Ishikawa (cell line): ENCODE results near the gene DHRS9.

ENCODE experiments used
- CEBPB ChIP-seq: IDR thresholded peaks from 2 replicates; pipeline ENCODE4 v1.6.1; 2012
- CREB1 ChIP-seq: IDR thresholded peaks from 2 replicates; pipeline ENCODE4 v1.6.1; 2012; ENCODE audit warnings: low read depth
- EGR1 ChIP-seq: IDR thresholded peaks from 2 replicates; pipeline ENCODE4 v1.6.1; 2012
- EP300 ChIP-seq: IDR thresholded peaks from 2 replicates; pipeline ENCODE4 v1.6.1; 2012; ENCODE audit warnings: borderline replicate concordance
- FOXM1 ChIP-seq: IDR thresholded peaks from 2 replicates; pipeline ENCODE4 v1.6.1; 2012; ENCODE audit warnings: low read depth, borderline replicate concordance
- NFIC ChIP-seq: IDR thresholded peaks from 2 replicates; pipeline ENCODE4 v1.6.1; 2012
- RAD21 ChIP-seq: IDR thresholded peaks from 2 replicates; pipeline ENCODE4 v1.6.1; 2012; ENCODE audit warnings: low read depth
- REST ChIP-seq: IDR thresholded peaks from 2 replicates; pipeline ENCODE4 v1.6.1; 2012; ENCODE audit warnings: low read depth, mild to moderate bottlenecking
- TAF1 ChIP-seq: IDR thresholded peaks from 2 replicates; pipeline ENCODE4 v1.6.1; 2012; ENCODE audit warnings: low read depth, mild to moderate bottlenecking
- TCF12 ChIP-seq: IDR thresholded peaks from 2 replicates; pipeline ENCODE4 v1.6.1; 2012; ENCODE audit warnings: low read depth
- TEAD4 ChIP-seq: IDR thresholded peaks from 2 replicates; pipeline ENCODE4 v1.6.1; 2012
- YY1 ChIP-seq: IDR thresholded peaks from 2 replicates; pipeline ENCODE4 v1.6.1; 2012; ENCODE audit warnings: low read depth
- ZBTB7A ChIP-seq: IDR thresholded peaks from 2 replicates; pipeline ENCODE4 v1.6.1; 2012; ENCODE audit warnings: low read depth
- TF ChIP-seq, protein P1 (sequence below): IDR thresholded peaks from 2 replicates; pipeline ENCODE4 v1.6.1; 2012
- TF ChIP-seq, protein P2 (sequence below): IDR thresholded peaks from 2 replicates; pipeline ENCODE4 v1.6.1; 2012

The DHRS9 gene

GRCh38 chr2:169110419-169110818 lies 41.1 kb downstream of the DHRS9 start:
- TF ChIP-seq RAD21 (no peak), EGR1 (no peak), TAF1 (no peak), CREB1 (no peak), CEBPB (no peak), FOXM1 (no peak), EP300 (no peak), ZBTB7A (no peak), NFIC (no peak), REST (no peak), TEAD4 (no peak), YY1 (no peak)
- TF ChIP-seq, protein P1, sequence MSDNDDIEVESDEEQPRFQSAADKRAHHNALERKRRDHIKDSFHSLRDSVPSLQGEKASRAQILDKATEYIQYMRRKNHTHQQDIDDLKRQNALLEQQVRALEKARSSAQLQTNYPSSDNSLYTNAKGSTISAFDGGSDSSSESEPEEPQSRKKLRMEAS, result no peak
- TF ChIP-seq, protein P2, sequence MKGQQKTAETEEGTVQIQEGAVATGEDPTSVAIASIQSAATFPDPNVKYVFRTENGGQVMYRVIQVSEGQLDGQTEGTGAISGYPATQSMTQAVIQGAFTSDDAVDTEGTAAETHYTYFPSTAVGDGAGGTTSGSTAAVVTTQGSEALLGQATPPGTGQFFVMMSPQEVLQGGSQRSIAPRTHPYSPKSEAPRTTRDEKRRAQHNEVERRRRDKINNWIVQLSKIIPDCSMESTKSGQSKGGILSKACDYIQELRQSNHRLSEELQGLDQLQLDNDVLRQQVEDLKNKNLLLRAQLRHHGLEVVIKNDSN, result no peak

GRCh38 chr2:169110916-169111315 lies 41.6 kb downstream of the DHRS9 start:
- TF ChIP-seq, protein P2, result no peak
- TF ChIP-seq FOXM1 (no peak), EGR1 (no peak), CEBPB (no peak), YY1 (no peak), EP300 (no peak), NFIC (no peak), REST (no peak), TEAD4 (no peak), ZBTB7A (no peak), CREB1 (no peak), TCF12 (no peak), RAD21 (no peak), TAF1 (no peak)
- TF ChIP-seq, protein P1, result no peak

DNA sequence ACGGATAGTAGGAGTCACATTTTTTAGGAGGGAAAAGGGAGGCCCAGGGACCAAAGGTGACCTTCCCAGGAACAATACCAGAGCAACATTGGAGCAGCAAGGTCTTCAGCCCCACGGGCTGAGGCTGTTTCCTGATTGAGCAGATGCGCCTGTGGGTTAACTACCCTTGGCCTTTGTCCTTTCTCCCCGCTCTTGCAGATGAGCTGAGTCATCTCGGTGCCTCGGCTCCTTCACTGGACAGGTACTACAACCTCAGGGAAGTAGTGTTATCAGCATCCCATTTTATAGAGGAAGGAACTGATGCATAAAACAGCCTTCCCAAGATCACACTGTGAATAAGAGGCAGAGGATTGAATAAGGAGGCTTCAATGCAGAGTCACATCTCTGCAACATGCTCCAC lies 43.5 kb downstream of the DHRS9 start:
- TF ChIP-seq, protein P1, result no peak
- no peak for TF ChIP-seq EGR1
- TF ChIP-seq TCF12, result no peak
- TF ChIP-seq CREB1, result no peak
- TF ChIP-seq FOXM1, result no peak
- no peak for TF ChIP-seq EP300
- TF ChIP-seq NFIC, result no peak
- TF ChIP-seq CEBPB, result no peak
- no peak for TF ChIP-seq RAD21
- no peak for TF ChIP-seq TEAD4
- TF ChIP-seq YY1, result no peak
- TF ChIP-seq, protein P2, result no peak
- no peak for TF ChIP-seq TAF1
- TF ChIP-seq ZBTB7A, result no peak

DNA sequence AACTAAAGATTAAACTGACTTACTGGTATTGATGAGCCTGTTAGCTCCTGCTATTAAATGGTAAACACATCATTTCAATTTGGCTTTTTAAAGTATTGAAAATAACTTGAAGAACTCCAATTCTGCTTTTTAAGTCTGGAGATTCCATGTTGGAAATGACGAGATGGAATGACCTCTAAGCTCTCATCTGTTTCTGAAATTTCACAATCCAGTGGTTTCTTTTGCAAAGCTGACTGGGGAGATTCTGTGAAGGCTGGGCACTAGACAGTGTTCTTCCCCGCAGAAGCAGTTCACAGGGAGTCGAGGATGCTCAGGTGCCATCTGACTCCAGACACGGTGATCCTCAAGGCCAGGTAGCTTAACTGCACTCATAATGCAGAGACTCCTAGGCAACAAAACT lies 44.7 kb downstream of the DHRS9 start:
- TF ChIP-seq CEBPB, result no peak
- TF ChIP-seq TAF1, result no peak
- TF ChIP-seq, protein P2, result no peak
- TF ChIP-seq CREB1, result no peak
- TF ChIP-seq EP300, result no peak
- no peak for TF ChIP-seq NFIC
- no peak for TF ChIP-seq ZBTB7A
- no peak for TF ChIP-seq TEAD4
- TF ChIP-seq, protein P1, result no peak
- TF ChIP-seq REST, result no peak
- no peak for TF ChIP-seq RAD21
- no peak for TF ChIP-seq TCF12
- TF ChIP-seq EGR1, result no peak
- no peak for TF ChIP-seq YY1
- TF ChIP-seq FOXM1, result no peak
